Natural killer cell (primary cell): ENCODE data around the gene NIPAL4. TPM values are rescaled to one million over a fixed set of nuclear protein-coding genes. Genes with fewer than 3 reads are reported as not detected.

Source experiments
- ATAC-seq, 3 donors: fragments of 150-1000 bp in 2 of 3; fragments of 200-7000 bp in 1 of 3; cut with Tn5 transposase; 1 replicate in 1 of 3; 2 replicates in 2 of 3; pipeline ENCODE4 v1.10.0; 2021; ENCODE audit warnings: mild to moderate bottlenecking in 2 of 3, moderate library complexity in 2 of 3
- DNase-seq, 2 donors: peaks; one replicate each; pipeline versions ENCODE4 v3.0.0 to v3.0.0-alpha.2; 2013 to 2021; ENCODE audit warnings: mixed read lengths in 1 of 2
- H3K27ac ChIP-seq: one replicate; pipeline ENCODE4 v1.5.1; 2013; ENCODE audit warnings: mild to moderate bottlenecking, low read length
- H3K27me3 ChIP-seq: one replicate; pipeline ENCODE4 v1.6.1; 2013; ENCODE audit warnings: low read length; ENCODE audit not compliant: control insufficient read depth, insufficient read depth
- H3K36me3 ChIP-seq: one replicate; pipeline ENCODE4 v1.6.1; 2013; ENCODE audit warnings: low read length; ENCODE audit not compliant: control insufficient read depth, insufficient read depth
- H3K4me1 ChIP-seq: one replicate; pipeline ENCODE4 v1.6.1; 2013; ENCODE audit warnings: low read length; ENCODE audit not compliant: control insufficient read depth, insufficient read depth
- H3K4me3 ChIP-seq: one replicate; pipeline ENCODE4 v1.5.1; 2013; ENCODE audit warnings: low read length
- H3K9me3 ChIP-seq: one replicate; pipeline ENCODE4 v1.6.1; 2013; ENCODE audit warnings: low read length; ENCODE audit not compliant: control insufficient read depth, insufficient read depth
- H3K27ac Mint-ChIP-seq, 2 donors: one replicate each; pipeline ENCODE4 v1.8.0; 2022; ENCODE audit warnings: mild to moderate bottlenecking in 2 of 2, mixed read lengths in 2 of 2, moderate library complexity in 1 of 2
- H3K27me3 Mint-ChIP-seq, 2 donors: one replicate each; pipeline ENCODE4 v1.8.0; 2022; ENCODE audit warnings: low read depth in 2 of 2, mixed read lengths in 2 of 2
- H3K36me3 Mint-ChIP-seq: one replicate; pipeline ENCODE4 v1.8.0; 2022; ENCODE audit warnings: mixed read lengths
- H3K4me1 Mint-ChIP-seq, 2 donors: one replicate each; pipeline ENCODE4 v1.8.0; 2022; ENCODE audit warnings: mixed read lengths in 2 of 2
- H3K4me3 Mint-ChIP-seq: one replicate; pipeline ENCODE4 v1.8.0; 2022; ENCODE audit warnings: mild to moderate bottlenecking, moderate library complexity, mixed read lengths
- H3K9me3 Mint-ChIP-seq, 2 donors: one replicate each; pipeline ENCODE4 v1.8.0; 2022; ENCODE audit warnings: mixed read lengths in 2 of 2
- WGBS: methylation state at CpG from one replicate; pipeline ENCODE4 v1.1.7; 2013; ENCODE audit warnings: missing lambda C conversion rate; ENCODE audit not compliant: insufficient coverage; 5-methylcytosine and 5-hydroxymethylcytosine counted together
- intact Hi-C: fragments of 100-400 bp; cut with micrococcal nuclease; formaldehyde crosslinking; loops from one replicate; pipeline ENCODE4 v1.14.2; 2022
- total RNA-seq, 4 donors: library from RNA; stranded (reverse); fragments of 120-200 nt in 1 of 4; gene quantifications; one replicate each; pipeline versions ENCODE4 v1.2.3 to v1.2.4, GENCODE V29; 2013 to 2022
- TF ChIP-seq, protein P1 (sequence below): fragments of 200-600 bp; IDR thresholded peaks from one replicate; pipeline ENCODE4 v1.8.0; 2022; ENCODE audit warnings: antibody characterized with exemption

The NIPAL4 gene
- total RNA-seq, 3 donors from 2014 or later (not counting 1 experiment from before 2014, with no cell fraction given): 0.39 to 1.3 TPM; not detected in 1

DNA sequence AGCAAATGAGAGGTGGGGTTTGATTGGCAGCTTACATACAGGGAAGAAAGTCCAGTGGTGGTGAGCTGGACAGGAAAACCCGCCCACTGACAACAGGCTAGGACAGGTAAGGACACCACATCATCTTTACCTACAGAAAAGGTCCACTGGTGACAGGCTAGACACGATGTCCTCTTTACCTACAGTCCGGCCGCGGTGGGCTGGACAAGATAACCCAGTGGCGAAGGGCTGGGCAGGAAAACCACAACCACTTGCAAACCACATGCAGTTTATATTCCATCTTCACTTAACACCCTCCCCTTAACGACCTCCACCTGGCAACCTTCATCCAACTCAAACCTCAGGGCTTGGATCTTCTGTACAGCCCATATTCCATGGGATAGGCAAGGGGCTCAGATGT, 5.0 kb upstream of the NIPAL4 start:
- intact Hi-C loops: no loop called here
- ATAC-seq (no peak), DNase-seq (no peak)
- H3K9me3 ChIP-seq: no peaks in the 10 kb centered on the region
- H3K36me3 ChIP-seq: no peaks in the 10 kb centered on the region
- no peak overlapping the region for H3K27ac ChIP-seq
- H3K36me3 Mint-ChIP-seq: no peaks in the 10 kb centered on the region
- no peak overlapping the region for H3K4me3 ChIP-seq
- peaks cover 9 to 19% of the 10 kb centered on the region in 2 donors for H3K27me3 Mint-ChIP-seq
- H3K4me3 Mint-ChIP-seq: no peak overlapping the region
- H3K27ac Mint-ChIP-seq: no peak overlapping the region
- WGBS: 18% methylated on average over 7 of the region's 7 CpGs
- H3K4me1 Mint-ChIP-seq: peaks cover 9 to 10% of the 10 kb centered on the region in 2 donors
- no peaks in the 10 kb centered on the region for H3K9me3 Mint-ChIP-seq
- H3K4me1 ChIP-seq: peaks cover 14% of the 10 kb centered on the region
- H3K27me3 ChIP-seq: peaks cover 10% of the 10 kb centered on the region
- TF ChIP-seq, protein P1, sequence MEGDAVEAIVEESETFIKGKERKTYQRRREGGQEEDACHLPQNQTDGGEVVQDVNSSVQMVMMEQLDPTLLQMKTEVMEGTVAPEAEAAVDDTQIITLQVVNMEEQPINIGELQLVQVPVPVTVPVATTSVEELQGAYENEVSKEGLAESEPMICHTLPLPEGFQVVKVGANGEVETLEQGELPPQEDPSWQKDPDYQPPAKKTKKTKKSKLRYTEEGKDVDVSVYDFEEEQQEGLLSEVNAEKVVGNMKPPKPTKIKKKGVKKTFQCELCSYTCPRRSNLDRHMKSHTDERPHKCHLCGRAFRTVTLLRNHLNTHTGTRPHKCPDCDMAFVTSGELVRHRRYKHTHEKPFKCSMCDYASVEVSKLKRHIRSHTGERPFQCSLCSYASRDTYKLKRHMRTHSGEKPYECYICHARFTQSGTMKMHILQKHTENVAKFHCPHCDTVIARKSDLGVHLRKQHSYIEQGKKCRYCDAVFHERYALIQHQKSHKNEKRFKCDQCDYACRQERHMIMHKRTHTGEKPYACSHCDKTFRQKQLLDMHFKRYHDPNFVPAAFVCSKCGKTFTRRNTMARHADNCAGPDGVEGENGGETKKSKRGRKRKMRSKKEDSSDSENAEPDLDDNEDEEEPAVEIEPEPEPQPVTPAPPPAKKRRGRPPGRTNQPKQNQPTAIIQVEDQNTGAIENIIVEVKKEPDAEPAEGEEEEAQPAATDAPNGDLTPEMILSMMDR: no peak

DNA sequence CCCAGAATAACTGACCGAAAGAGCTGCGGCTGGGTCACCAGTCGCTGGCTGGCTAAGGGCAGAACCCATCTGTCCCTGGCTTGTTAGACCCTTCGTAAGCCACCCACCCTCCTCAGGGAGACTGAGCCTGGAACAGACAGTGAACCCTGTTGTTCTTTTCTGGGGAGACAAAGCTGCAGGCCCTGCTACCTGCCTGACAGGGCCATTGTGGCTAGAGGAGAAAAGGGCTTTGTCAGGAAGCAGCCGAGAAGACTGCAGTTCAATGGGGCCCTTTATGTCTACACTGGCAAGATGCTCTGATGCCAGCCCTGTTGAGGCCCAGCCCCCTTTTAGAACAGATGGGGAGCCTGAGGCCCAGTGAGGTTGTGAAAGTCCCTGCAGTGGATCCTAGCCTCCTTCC, 3.7 kb upstream of the NIPAL4 start:
- Mint-ChIP-seq H3K4me1 (peaks cover 9 to 10% of the 10 kb centered on the region in 2 donors), H3K9me3 (no peaks in the 10 kb centered on the region), H3K4me3 (no peak overlapping the region), H3K27ac (no peak overlapping the region), H3K27me3 (peaks cover 19 to 27% of the 10 kb centered on the region in 2 donors), H3K36me3 (no peaks in the 10 kb centered on the region)
- 98% methylated on average over 5 of the region's 5 CpGs for WGBS
- ATAC-seq (no peak), DNase-seq (no peak)
- H3K27me3 ChIP-seq: peaks cover 10% of the 10 kb centered on the region
- intact Hi-C loops: no loop called here
- TF ChIP-seq, protein P1: no peak
- H3K4me3 ChIP-seq: no peak overlapping the region
- H3K36me3 ChIP-seq: no peaks in the 10 kb centered on the region
- H3K4me1 ChIP-seq: peaks cover 18% of the 10 kb centered on the region
- H3K27ac ChIP-seq: no peak overlapping the region
- H3K9me3 ChIP-seq: no peaks in the 10 kb centered on the region

DNA sequence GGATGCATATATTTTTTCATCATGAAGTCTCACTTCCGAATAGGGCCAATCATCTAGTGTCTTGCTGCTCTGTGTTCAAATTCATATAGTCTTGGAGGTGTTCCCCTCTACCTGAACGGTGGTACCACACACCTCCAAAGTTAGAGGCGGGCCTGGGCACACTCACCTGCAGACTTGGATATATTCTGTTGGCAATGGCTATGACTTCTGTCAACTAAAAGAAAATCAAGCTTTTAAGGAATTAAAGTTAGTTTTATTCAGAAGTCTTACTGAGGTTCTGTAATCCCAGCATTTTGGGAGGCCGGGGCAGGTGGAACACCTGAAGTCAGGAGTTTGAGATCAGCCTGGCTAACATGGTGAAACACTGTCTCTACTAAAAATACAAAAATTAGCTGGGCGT, 2.6 kb upstream of the NIPAL4 start:
- Histone ChIP-seq H3K27me3 (peaks cover 10% of the 10 kb centered on the region), H3K36me3 (no peaks in the 10 kb centered on the region), H3K9me3 (no peaks in the 10 kb centered on the region), H3K4me3 (no peak overlapping the region), H3K27ac (no peak overlapping the region), H3K4me1 (peaks cover 18% of the 10 kb centered on the region)
- TF ChIP-seq, protein P1: no peak
- peaks cover 9 to 10% of the 10 kb centered on the region in 2 donors for H3K4me1 Mint-ChIP-seq
- WGBS: 97% methylated on average over 5 of the region's 5 CpGs
- intact Hi-C loops: no loop called here
- H3K9me3 Mint-ChIP-seq: no peaks in the 10 kb centered on the region
- H3K36me3 Mint-ChIP-seq: no peaks in the 10 kb centered on the region
- H3K4me3 Mint-ChIP-seq: no peak overlapping the region
- no peak for ATAC-seq
- peaks cover 21 to 26% of the 10 kb centered on the region in 2 donors for H3K27me3 Mint-ChIP-seq
- H3K27ac Mint-ChIP-seq: no peak overlapping the region
- DNase-seq: no peak

DNA sequence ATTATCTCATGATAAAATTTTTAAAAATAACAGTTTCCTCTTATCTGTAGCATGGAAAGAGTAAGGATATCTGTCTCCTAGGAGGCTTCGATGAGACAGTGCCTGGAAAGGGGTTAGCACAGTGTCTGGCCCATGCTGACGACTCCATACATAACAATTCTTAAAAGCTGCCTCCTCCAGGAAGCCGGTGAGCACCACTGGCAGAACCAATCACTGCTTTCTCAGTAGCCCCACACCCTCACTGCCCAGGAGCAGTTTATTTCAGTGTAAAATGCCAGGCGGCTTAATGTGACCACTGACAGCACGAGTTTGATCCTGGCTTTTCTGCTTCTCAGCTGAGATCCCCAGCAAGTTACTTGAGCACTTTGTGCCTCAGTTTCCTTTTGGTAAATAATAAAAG, 1.2 kb upstream of the NIPAL4 start:
- H3K27ac Mint-ChIP-seq: no peak overlapping the region
- H3K36me3 Mint-ChIP-seq: no peaks in the 10 kb centered on the region
- Histone ChIP-seq H3K4me1 (peaks cover 18% of the 10 kb centered on the region), H3K36me3 (no peaks in the 10 kb centered on the region), H3K27me3 (peaks cover 10% of the 10 kb centered on the region), H3K4me3 (no peak overlapping the region), H3K27ac (no peak overlapping the region), H3K9me3 (no peaks in the 10 kb centered on the region)
- no peaks in the 10 kb centered on the region for H3K9me3 Mint-ChIP-seq
- no peak for ATAC-seq
- H3K4me1 Mint-ChIP-seq: peaks cover 10 to 11% of the 10 kb centered on the region in 2 donors
- TF ChIP-seq, protein P1: no peak
- H3K27me3 Mint-ChIP-seq: peaks cover 25 to 26% of the 10 kb centered on the region in 2 donors
- no peak for DNase-seq
- intact Hi-C loops: no loop called here
- WGBS: 89% methylated on average over 5 of the region's 5 CpGs
- H3K4me3 Mint-ChIP-seq: no peak overlapping the region
